GM06990 (cell line): ENCODE measurements around the gene ZIC4.

Source experiments
- DNase-seq: peaks from one replicate; pipeline ENCODE4 v3.0.0-alpha.2; 2011; ENCODE audit not compliant: insufficient read length; ENCODE audit errors: extremely low read depth
- H3K27me3 ChIP-seq: replicated peaks from 2 replicates; pipeline ENCODE4 v1.6.0; 2011; ENCODE audit warnings: low read length; ENCODE audit not compliant: control insufficient read depth, insufficient read depth
- H3K36me3 ChIP-seq: 2 replicates; pipeline ENCODE4 v1.5.1; 2011; ENCODE audit warnings: low read length; ENCODE audit not compliant: control insufficient read depth, insufficient read depth
- H3K4me3 ChIP-seq: replicated peaks from 2 replicates; pipeline ENCODE4 v1.5.1; 2011; ENCODE audit warnings: low read depth, mild to moderate bottlenecking, control low read depth, low read length
- CTCF ChIP-seq: IDR thresholded peaks from 2 replicates; pipeline ENCODE4 v1.5.1; 2011; ENCODE audit warnings: low read length, control low read depth, mild to moderate bottlenecking, inconsistent platforms; ENCODE audit not compliant: insufficient read depth, poor library complexity, severe bottlenecking

Gene ZIC4

GRCh38 chr3:147405231-147406027 lies 914 bp downstream of the ZIC4 start:
- no peaks in the 10 kb centered on the region for H3K36me3 ChIP-seq
- TF ChIP-seq CTCF, result no peak
- no peak overlapping the region for H3K4me3 ChIP-seq
- H3K27me3 ChIP-seq, result no peaks in the 10 kb centered on the region; the same call in none of the 2 replicates
- DNase-seq, result no peak

GRCh38 chr3:147404800-147405230 lies 1.5 kb downstream of the ZIC4 start:
- Histone ChIP-seq H3K36me3 (no peaks in the 10 kb centered on the region), H3K4me3 (no peak overlapping the region), H3K27me3 (no peaks in the 10 kb centered on the region; the same call in none of the 2 replicates)
- no peak for TF ChIP-seq CTCF
- no peak for DNase-seq

GRCh38 chr3:147404000-147404799 lies 2.1 kb downstream of the ZIC4 start:
- Histone ChIP-seq H3K4me3 (no peak overlapping the region), H3K36me3 (no peaks in the 10 kb centered on the region), H3K27me3 (no peaks in the 10 kb centered on the region; the same call in none of the 2 replicates)
- TF ChIP-seq CTCF, result no peak
- DNase-seq, result no peak

GRCh38 chr3:147403511-147403910 lies 2.8 kb downstream of the ZIC4 start:
- Histone ChIP-seq H3K27me3 (no peaks in the 10 kb centered on the region; the same call in none of the 2 replicates), H3K36me3 (no peaks in the 10 kb centered on the region), H3K4me3 (no peak overlapping the region)
- DNase-seq, result no peak
- TF ChIP-seq CTCF, result no peak

GRCh38 chr3:147402159-147402558 lies 4.2 kb downstream of the ZIC4 start:
- no peak for TF ChIP-seq CTCF
- Histone ChIP-seq H3K36me3 (no peaks in the 10 kb centered on the region), H3K27me3 (no peaks in the 10 kb centered on the region; the same call in none of the 2 replicates), H3K4me3 (no peak overlapping the region)
- DNase-seq, result no peak
